Measurements from ENCODE around the gene SND1. TPM values are rescaled to one million over a fixed set of nuclear protein-coding genes. Genes with fewer than 3 reads are reported as not detected.

The SND1 gene
- total and polyA plus RNA-seq, 10 donors: 61.7 to 173 (median 116) TPM

GRCh38 chr7:127699853-127700252, 47.9 kb downstream of the SND1 start:
- 87 to 96% (median 89%) methylated on average over 2 of the region's 2 CpGs for WGBS, 5 donors
- H3K4me3 ChIP-seq: no peak overlapping the region
- peaks cover 0 to 100% (median 81%) of the 10 kb centered on the region in 6 donors for H3K36me3 ChIP-seq
- no peaks in the 10 kb centered on the region for H3K4me1 ChIP-seq
- no peak overlapping the region for H3K27ac ChIP-seq
- H3K27me3 ChIP-seq (replicated peaks in 1 of 7): no peaks in the 10 kb centered on the region
- DNase-seq: no peak
- H3K9me3 ChIP-seq: no peaks in the 10 kb centered on the region
- TF ChIP-seq CTCF (IDR thresholded peaks at IDR 0.05 in 8 of 11, conservative IDR thresholded peaks at IDR 0.05 in 3 of 11): no peak
- no peak for TF ChIP-seq POLR2A (IDR thresholded peaks at IDR 0.05)
- no peak for TF ChIP-seq POLR2AphosphoS5 (IDR thresholded peaks at IDR 0.05)
- intact Hi-C loops (cut with DNase I; ENCODE audit: low total_unique reads): loop anchor here (10.0 kb wide), 1 partner anchor 435 kb away; no protein-coding TSS in a partner anchor

GRCh38 chr7:127702052-127702652, 50.2 kb downstream of the SND1 start:
- intact Hi-C loops (cut with DNase I; ENCODE audit: low total_unique reads): loop anchor here (10.0 kb wide), 1 partner anchor 433 kb away; no protein-coding TSS in a partner anchor
- H3K9me3 ChIP-seq: no peaks in the 10 kb centered on the region
- no peak overlapping the region for H3K4me3 ChIP-seq
- 96 to 98% (median 97%) methylated on average over 3 to 6 of the region's 6 CpGs for WGBS, 5 donors
- TF ChIP-seq POLR2AphosphoS5 (IDR thresholded peaks at IDR 0.05) (no peak), CTCF (IDR thresholded peaks at IDR 0.05 in 8 of 11, conservative IDR thresholded peaks at IDR 0.05 in 3 of 11) (no peak), POLR2A (IDR thresholded peaks at IDR 0.05) (no peak)
- DNase-seq: no peak
- H3K4me1 ChIP-seq: no peaks in the 10 kb centered on the region
- peaks cover 0 to 100% (median 82%) of the 10 kb centered on the region in 6 donors for H3K36me3 ChIP-seq
- no peak overlapping the region for H3K27ac ChIP-seq
- H3K27me3 ChIP-seq (replicated peaks in 1 of 7): no peaks in the 10 kb centered on the region

DNA sequence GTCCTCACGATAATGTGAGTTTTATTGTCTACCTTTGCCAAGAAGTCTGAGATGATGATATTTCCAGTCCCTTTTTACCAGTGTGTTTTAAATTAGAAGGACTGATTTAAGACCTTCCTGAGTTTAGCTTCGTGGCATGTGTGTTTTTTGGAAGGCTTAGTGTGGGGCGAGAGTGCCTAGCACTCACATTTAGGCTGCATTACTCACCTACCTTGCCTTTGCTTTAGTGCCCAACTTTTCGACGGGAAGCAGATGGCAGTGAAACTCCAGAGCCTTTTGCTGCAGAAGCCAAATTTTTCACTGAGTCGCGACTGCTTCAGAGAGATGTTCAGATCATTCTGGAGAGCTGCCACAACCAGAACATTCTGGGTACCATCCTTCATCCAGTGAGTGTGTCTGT, 50.9 kb downstream of the SND1 start:
- no peak for DNase-seq
- Histone ChIP-seq H3K36me3 (peaks cover 0 to 100% (median 82%) of the 10 kb centered on the region in 6 donors), H3K9me3 (no peaks in the 10 kb centered on the region), H3K27ac (no peak overlapping the region), H3K27me3 (replicated peaks in 1 of 7) (no peaks in the 10 kb centered on the region), H3K4me3 (no peak overlapping the region), H3K4me1 (no peaks in the 10 kb centered on the region)
- intact Hi-C loops (cut with DNase I; ENCODE audit: low total_unique reads): loop anchor here (10.0 kb wide), 1 partner anchor 432 kb away; no protein-coding TSS in a partner anchor
- TF ChIP-seq CTCF (IDR thresholded peaks at IDR 0.05 in 8 of 11, conservative IDR thresholded peaks at IDR 0.05 in 3 of 11) (no peak), POLR2AphosphoS5 (IDR thresholded peaks at IDR 0.05) (no peak), POLR2A (IDR thresholded peaks at IDR 0.05) (no peak)
- 94 to 98% (median 96%) methylated on average over 7 of the region's 7 CpGs for whole genome bisulfite sequencing, 5 donors

DNA sequence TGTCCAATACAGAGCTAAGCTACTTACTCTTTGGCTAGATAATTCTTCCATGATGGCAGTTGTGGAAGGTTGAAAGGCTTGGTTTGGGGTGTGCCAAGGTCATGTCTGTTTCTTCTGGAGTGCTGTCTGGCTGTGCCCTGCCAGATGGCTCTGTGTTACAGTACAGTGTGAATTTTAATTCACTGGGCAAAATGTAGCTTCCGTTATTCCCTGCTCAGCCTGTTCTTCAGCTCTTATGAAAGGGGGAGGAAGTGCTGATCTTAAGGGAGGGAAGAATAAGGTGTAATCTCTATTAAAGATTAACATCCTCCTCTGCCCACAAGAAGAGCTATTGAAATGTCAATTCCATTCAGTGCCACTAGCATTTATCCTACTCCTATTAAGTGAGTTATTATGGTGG, 52.2 kb downstream of the SND1 start:
- intact Hi-C loops (cut with DNase I; ENCODE audit: low total_unique reads): loop anchor here (10.0 kb wide), 1 partner anchor 431 kb away; no protein-coding TSS in a partner anchor
- Histone ChIP-seq H3K27me3 (replicated peaks in 1 of 7) (no peaks in the 10 kb centered on the region), H3K9me3 (no peaks in the 10 kb centered on the region), H3K27ac (no peak overlapping the region), H3K4me1 (peaks cover 0 to 4% (median 0%) of the 10 kb centered on the region in 6 donors), H3K4me3 (no peak overlapping the region), H3K36me3 (peaks cover 0 to 100% (median 71%) of the 10 kb centered on the region in 6 donors)
- 75 to 95% (median 83%) methylated on average over 1 of the region's 1 CpG for WGBS, 5 donors
- DNase-seq: no peak
- TF ChIP-seq CTCF (IDR thresholded peaks at IDR 0.05 in 8 of 11, conservative IDR thresholded peaks at IDR 0.05 in 3 of 11) (no peak), POLR2A (IDR thresholded peaks at IDR 0.05) (no peak), POLR2AphosphoS5 (IDR thresholded peaks at IDR 0.05) (no peak)
